Effector memory CD8-positive, alpha-beta T cell (primary cell): ENCODE measurements around the gene GUF1.
"Not testable (repeated sequence)": the region's sequence is repeated elsewhere in the genome, so short reads cannot be mapped to it uniquely, and the experiment has no call there.

Experiments
- ATAC-seq: fragments of 150-1000 bp; cut with Tn5 transposase; replicated peaks from 2 replicates; pipeline ENCODE4 v1.10.0; 2021; ENCODE audit warnings: mild to moderate bottlenecking, moderate library complexity
- DNase-seq, 3 experiments: peaks; one replicate each; pipeline ENCODE4 v3.0.0; 2021
- H3K27ac Mint-ChIP-seq, 2 donors: one replicate each; pipeline ENCODE4 v1.8.0; 2022; ENCODE audit warnings: mild to moderate bottlenecking in 2 of 2, mixed read lengths in 2 of 2, moderate library complexity in 2 of 2
- H3K27me3 Mint-ChIP-seq, 2 donors: one replicate each; pipeline ENCODE4 v1.8.0; 2022; ENCODE audit warnings: mixed read lengths in 2 of 2
- H3K36me3 Mint-ChIP-seq: one replicate; pipeline ENCODE4 v1.8.0; 2022; ENCODE audit warnings: mild to moderate bottlenecking, moderate library complexity, mixed read lengths; ENCODE audit not compliant: insufficient read depth
- H3K4me1 Mint-ChIP-seq, 2 donors: one replicate each; pipeline ENCODE4 v1.8.0; 2022; ENCODE audit warnings: low read depth in 2 of 2, mixed read lengths in 2 of 2
- H3K4me3 Mint-ChIP-seq, 2 donors: one replicate each; pipeline ENCODE4 v1.8.0; 2022; ENCODE audit warnings: mild to moderate bottlenecking in 2 of 2, mixed read lengths in 2 of 2, moderate library complexity in 2 of 2
- H3K9me3 Mint-ChIP-seq, 2 donors: one replicate each; pipeline ENCODE4 v1.8.0; 2022; ENCODE audit warnings: mixed read lengths in 2 of 2

Gene GUF1

GRCh38 chr4:44725166-44725565 is 46.9 kb downstream of the GUF1 start:
- peaks cover 12% of the 10 kb centered on the region for H3K36me3 Mint-ChIP-seq
- H3K4me1 Mint-ChIP-seq, result peaks cover 26 to 54% of the 10 kb centered on the region in 2 donors
- no peaks in the 10 kb centered on the region for H3K9me3 Mint-ChIP-seq
- H3K27ac Mint-ChIP-seq, result peak overlapping the region; percentile 75 to 88
- ATAC-seq (no peak), DNase-seq (no peak)
- no peaks in the 10 kb centered on the region for H3K27me3 Mint-ChIP-seq
- peak overlapping the region; percentile 82 for H3K4me3 Mint-ChIP-seq

- DNase-seq (no peak), ATAC-seq (no peak)
- Mint-ChIP-seq H3K27ac (peak overlapping the region; percentile 75 to 88), H3K9me3 (no peaks in the 10 kb centered on the region), H3K4me1 (peaks cover 25 to 49% of the 10 kb centered on the region in 2 donors), H3K4me3 (peak overlapping the region; percentile 82), H3K27me3 (no peaks in the 10 kb centered on the region), H3K36me3 (peaks cover 12% of the 10 kb centered on the region)
These were observed 47.5 kb downstream of the GUF1 start for GRCh38 chr4:44725726-44726037.

DNA sequence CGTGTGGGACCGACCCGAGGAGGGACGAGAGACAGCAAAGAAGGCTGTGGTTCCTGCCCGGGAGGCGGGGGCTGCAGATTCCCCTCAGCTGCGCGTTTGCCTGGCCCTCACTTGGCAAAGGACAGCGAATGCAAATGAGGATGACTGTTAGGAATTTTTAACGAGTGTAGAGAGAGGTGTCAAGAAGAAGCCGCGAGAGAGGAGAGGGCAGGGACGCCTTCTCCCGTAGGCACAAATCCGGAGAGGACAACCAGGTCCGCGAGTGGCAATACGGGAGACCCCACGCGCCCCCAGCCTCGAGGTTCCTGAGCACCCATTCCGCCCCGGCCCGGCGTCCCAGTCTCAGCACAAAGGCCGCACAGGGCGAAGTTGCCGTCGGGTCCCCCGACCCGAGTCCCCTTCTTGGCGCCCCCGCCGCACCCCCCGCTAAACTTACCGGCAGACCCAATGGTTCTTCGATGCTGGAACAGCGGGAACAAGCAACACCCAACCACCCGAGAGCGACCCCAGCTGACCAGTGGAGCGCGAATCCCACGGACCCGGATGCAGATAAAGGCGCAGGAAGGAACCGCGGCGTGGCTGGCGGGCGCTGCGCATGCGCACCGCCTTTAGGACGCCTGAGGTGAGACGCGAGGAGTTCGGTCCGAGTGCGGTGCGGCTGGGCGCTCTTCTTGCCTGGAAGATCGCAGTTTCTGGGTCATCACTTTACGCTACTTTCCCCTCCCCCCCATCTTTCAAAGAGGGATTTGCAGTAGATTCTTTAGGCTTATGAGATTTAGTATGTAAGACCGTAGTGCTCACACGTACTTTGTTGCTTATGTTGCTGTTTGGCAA is 48.0 kb downstream of the GUF1 start, which contains the start of gene GNPDA2:
Gene GNPDA2 (minus strand): TSS at position 519 of the 834 bp plus-strand sequence. CDS start 4,349 bp downstream, outside the sequence.
- H3K4me1 Mint-ChIP-seq, result peaks cover 22 to 43% of the 10 kb centered on the region in 2 donors
- H3K9me3 Mint-ChIP-seq, result no peaks in the 10 kb centered on the region
- peaks cover 12% of the 10 kb centered on the region for H3K36me3 Mint-ChIP-seq
- peak; percentile 63 to 68 (median 67) for DNase-seq
- no peaks in the 10 kb centered on the region for H3K27me3 Mint-ChIP-seq
- peak within 1 kb of the TSS; percentile 75 to 88 for H3K27ac Mint-ChIP-seq
- H3K4me3 Mint-ChIP-seq, result peak within 1 kb of the TSS; percentile 82
- ATAC-seq, result peak; percentile 93

- Mint-ChIP-seq H3K4me1 (peaks cover 22 to 37% of the 10 kb centered on the region in 2 donors), H3K27me3 (peaks cover 0 to under 1% of the 10 kb centered on the region in 2 donors), H3K27ac (peak overlapping the region in 1 of 2 donors; percentile 75), H3K9me3 (no peaks in the 10 kb centered on the region), H3K4me3 (peak overlapping the region; percentile 82), H3K36me3 (peaks cover 12% of the 10 kb centered on the region)
- ATAC-seq, result no peak
- no peak for DNase-seq
These were observed 49.3 kb downstream of the GUF1 start for GRCh38 chr4:44727471-44727870.

- not testable (repeated sequence) for H3K4me3 Mint-ChIP-seq, H3K9me3 Mint-ChIP-seq, H3K27ac Mint-ChIP-seq, ATAC-seq, DNase-seq
- H3K36me3 Mint-ChIP-seq, result peaks cover 12% of the 10 kb centered on the region
- peaks cover 14 to 28% of the 10 kb centered on the region in 2 donors for H3K4me1 Mint-ChIP-seq
- H3K27me3 Mint-ChIP-seq, result peaks cover 2 to 13% of the 10 kb centered on the region in 2 donors
These were observed 50.5 kb downstream of the GUF1 start for GRCh38 chr4:44728694-44729093.

- no peaks in the 10 kb centered on the region for H3K9me3 Mint-ChIP-seq
- ATAC-seq, result no peak
These were observed 58.7 kb downstream of the GUF1 start for GRCh38 chr4:44736900-44737299.

DNA sequence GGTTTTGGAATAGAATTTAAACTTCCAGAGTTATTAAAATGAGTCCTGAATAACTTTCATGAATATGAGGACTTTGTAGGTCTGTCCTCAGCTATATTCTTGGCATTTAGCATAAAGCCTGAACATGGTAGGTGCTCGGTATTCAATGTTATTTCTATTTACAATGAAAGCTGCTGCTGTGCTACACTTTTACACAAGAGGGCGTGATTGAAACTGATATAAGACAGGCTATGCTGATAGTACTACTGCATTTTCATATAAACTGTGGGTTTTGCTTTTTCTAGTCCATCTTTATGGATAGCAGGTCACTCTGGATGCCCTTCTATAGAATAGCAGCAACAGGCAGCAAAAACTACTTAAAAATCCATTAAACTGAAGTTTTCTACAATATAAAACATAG is 60.4 kb downstream of the GUF1 start:
- Mint-ChIP-seq H3K4me3 (no peak overlapping the region), H3K36me3 (no peaks in the 10 kb centered on the region), H3K27me3 (peaks cover 39 to 59% of the 10 kb centered on the region in 2 donors), H3K4me1 (no peaks in the 10 kb centered on the region), H3K27ac (no peak overlapping the region), H3K9me3 (no peaks in the 10 kb centered on the region)
- DNase-seq (no peak), ATAC-seq (peak; percentile 57)

More at GRCh38 chr4:44736900-44737299, 58.7 kb downstream of the GUF1 start:
- Mint-ChIP-seq H3K27me3 (peaks cover 44 to 51% of the 10 kb centered on the region in 2 donors), H3K4me3 (no peak overlapping the region), H3K27ac (no peak overlapping the region), H3K36me3 (no peaks in the 10 kb centered on the region), H3K4me1 (no peaks in the 10 kb centered on the region)
- no peak for DNase-seq

- Mint-ChIP-seq H3K27me3 (peaks cover 23 to 44% of the 10 kb centered on the region in 2 donors), H3K27ac (no peak overlapping the region), H3K9me3 (no peaks in the 10 kb centered on the region), H3K36me3 (no peaks in the 10 kb centered on the region), H3K4me3 (no peak overlapping the region), H3K4me1 (no peaks in the 10 kb centered on the region)
- ATAC-seq (no peak), DNase-seq (no peak)
These were observed 62.0 kb downstream of the GUF1 start for GRCh38 chr4:44740201-44740600.
